NOMO-1 treated with DMSO at 0.1 percent for 48 hours (cell line): Measurements from ENCODE around the gene PANK4.
"Not testable (repeated sequence)": the region's sequence is repeated elsewhere in the genome, so short reads cannot be mapped to it uniquely, and the experiment has no call there.

Source experiments
- DNase-seq: peaks from one replicate; lab custom pipeline; 2025; ENCODE audit not compliant: unreplicated experiment; lab: John Stamatoyannopoulos, UW

PANK4 gene

DNA sequence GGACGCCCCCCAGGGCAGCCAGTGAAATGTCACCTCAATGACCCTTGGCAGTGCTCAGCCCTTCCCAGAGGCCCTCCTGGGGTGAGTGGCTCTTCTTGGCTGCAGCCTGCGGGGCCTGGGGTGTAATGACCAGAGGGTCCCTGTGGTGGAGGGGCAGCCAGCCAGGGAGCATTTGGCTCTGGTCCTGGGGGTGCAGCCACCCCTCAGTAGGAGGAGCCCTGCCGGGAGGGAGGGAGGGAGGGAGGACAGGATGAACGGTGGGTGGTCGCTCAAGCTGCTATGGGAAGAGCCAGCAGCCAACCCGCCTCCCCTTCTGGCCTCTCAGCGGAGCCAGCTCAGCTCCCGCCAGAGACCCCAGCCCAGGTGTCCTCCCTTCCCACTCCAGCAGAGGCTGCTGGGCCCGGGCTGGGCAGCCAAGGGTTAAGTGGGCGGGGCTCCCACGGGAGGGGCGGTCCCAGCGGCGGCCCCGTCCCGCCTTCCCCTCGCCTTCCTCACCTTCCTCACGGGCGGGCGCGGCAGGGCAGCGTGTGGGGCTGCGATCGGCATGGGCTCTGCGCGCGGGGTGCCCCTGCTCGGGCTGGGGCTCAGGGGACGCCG lies 59.3 kb downstream of the PANK4 start:
- no peak for DNase-seq

DNA sequence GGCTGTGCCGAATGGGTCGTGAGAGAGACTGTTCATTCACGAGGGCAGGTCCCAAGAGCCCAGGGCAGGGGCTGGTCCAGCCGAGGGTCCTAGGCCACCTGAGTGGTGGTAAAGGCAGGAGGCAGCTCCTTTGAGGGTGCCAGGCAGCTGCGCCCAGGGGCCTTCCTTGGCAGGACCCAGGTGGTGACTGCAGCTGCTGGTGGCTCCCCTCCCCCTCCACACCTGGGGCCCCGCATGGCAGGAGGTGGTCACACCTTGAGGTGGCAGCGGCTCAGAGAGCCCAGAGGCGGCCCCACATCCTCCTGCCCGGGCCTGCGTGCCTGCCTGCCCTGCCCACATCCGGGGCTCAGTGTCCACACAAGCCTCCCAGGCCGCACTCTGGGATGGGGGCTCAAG lies 60.1 kb downstream of the PANK4 start:
- DNase-seq: no peak

DNA sequence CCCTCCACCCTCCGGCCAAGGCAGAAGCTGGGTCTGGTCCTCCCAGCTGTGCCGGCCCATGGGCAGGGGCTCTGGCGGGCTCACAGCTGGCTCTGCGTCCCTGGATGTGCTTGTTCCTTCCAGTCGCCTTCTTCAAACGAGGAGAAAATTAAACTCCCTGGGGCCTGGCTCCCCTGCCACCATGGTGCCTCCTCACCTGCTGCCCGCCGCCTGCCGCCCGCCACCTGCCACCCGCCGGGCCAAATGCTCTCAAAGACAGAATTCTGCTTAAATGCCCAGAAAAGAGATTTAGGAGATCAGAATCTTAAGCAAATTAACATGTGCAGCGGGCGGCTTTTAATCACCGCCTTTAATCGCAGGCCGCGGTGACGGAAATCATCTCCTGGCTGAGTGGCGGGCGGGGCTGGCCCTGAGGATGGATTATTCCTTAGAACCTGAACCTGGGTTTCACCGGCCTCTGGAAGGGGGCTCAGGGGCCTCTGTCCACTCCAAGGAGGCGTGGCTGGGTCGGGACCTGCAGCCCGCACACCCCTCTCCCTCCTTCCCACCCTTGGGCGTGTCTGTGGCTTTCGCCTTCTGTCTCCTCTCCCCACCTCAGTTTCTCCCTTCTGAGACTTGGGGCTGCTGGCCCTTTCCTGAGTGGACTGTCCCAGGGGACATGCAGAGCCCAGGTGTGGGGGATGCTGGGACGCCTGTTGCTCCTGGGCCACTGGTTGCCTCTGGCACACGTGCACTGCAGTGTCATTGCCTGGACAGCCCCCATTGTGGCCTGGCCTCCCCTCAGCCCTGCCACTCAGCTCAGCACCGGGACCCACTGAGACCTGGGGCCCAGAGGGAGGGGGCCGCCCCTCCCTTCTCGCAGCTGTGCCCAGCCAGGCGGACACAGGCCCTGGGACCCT lies 60.8 kb downstream of the PANK4 start:
- no peak for DNase-seq

DNA sequence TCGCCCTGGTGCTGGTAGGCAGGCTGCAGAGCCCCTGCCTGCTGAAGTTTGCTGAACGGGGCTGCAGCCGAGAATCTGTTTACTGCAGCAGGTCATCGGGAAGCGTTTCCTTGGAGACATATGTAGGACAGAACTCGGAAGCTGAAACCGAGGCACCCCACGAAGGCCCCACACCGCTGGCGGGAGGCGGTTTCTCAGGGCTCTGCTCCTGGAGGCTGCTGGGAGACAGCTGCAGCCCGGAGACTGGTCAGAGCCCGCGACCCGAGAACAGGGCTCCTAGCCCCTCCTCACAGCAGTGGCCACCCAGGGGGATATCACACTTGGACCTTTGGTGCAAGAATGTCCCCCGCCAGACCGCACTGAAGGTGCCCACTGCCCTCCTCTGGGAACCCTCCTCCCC lies 63.0 kb downstream of the PANK4 start:
- no peak for DNase-seq

DNA sequence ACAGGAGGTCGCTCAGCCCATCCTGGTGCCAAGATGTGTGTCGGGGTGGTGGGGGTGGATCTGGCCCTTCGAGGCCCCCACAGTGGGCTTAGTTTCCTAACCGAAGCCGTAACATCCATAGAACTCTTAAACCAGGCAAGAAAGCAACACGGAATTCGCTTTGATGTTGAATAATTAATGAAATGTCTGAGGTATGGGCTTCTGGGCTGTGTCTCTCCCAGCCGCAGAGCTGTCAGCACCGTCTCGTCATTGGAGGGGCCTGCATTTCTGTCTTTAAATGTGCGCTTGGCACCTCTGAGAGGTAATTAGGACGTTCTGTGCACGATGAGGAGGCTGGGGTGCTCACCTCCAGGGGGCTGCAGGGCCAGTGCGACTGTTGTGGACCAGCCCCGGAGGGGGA lies 63.6 kb downstream of the PANK4 start:
- DNase-seq: no peak

DNA sequence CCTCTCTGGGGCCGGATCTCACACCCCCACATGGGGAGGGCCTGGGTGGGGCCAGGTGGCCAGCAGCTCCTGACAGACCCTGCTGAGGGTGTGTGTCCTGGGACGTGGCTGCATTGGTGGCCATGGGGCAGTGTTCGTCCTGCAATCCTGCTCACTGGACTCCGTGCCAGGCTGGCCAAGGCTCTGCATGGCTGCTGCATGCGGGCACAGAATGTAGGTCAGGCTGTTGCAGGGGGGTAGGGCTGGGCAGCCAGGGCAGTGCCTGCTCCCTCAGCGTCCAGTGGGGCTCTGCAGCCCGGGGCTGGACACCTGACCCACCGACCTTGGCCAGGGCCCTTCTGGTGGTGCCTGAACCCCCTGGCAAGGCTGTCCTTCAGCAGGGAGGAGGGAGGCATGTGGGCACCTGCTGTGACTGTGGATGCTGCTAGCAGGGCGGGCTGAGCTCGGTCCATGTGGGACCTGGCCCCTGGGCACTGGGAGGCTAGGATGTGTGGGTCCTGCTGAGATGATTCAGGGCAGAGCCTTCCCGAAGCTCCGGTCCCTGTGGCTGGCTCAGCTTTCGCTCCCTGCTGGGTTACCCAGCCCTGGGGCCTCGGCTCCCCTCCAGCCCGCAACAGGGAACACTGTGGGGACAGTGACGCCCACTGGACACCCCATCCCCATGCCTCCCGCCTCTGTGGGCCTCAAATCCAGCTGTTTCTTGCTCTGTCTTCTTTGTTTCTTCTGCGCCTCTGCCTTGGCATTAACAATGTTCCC lies 65.2 kb downstream of the PANK4 start:
- no peak for DNase-seq

DNA sequence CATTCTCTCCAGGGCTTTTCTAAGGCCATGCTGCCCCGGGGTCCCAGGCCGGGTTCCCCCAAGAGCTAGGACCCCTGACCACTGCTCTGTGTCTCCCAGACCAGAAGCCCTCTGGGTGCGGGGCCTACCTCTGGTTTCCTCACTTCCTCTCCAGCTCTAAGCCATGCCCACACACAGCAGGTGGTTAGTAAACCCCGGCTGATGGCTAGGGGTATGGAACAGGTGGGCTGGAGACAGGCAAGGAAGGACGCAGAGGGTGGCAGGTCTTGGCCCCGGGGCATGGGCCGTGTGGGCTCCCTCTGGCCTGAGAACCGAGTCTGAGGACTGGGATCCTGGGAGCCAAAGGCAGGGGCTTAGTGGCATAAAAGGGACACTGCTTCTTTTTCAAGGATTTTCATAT lies 66.2 kb downstream of the PANK4 start:
- no peak for DNase-seq

GRCh38 chr1:2459757-2460156 lies 66.6 kb downstream of the PANK4 start:
- no peak for DNase-seq

- DNase-seq: not testable (repeated sequence)
These were observed 67.2 kb downstream of the PANK4 start for GRCh38 chr1:2459102-2459753.

DNA sequence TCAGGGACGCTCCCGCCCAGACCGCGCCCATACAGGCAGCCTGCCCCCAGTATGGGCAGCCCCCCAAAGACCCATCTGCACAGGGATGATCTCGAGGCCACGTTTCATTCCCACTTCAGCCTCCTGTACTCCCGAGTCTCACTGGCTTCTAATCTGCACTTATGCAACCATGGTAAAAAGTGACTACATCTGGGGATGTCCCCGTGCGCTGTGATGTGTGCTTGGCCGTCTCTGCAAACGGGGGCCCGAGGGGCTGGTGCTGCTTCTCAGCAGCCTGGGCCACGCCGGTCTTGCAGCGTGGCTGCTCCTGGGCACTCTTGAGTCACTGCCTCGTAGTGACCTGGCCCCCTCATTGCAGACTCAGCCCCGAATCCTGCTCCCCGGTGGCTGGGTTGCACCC lies 67.7 kb downstream of the PANK4 start:
- no peak for DNase-seq
